ENCODE data around the gene CBLN1. TPM values are rescaled to one million over a fixed set of nuclear protein-coding genes. Genes with fewer than 3 reads are reported as not detected.

The CBLN1 gene
- total RNA-seq, 1 experiment from 2014 or later, result 5.6 TPM

DNA sequence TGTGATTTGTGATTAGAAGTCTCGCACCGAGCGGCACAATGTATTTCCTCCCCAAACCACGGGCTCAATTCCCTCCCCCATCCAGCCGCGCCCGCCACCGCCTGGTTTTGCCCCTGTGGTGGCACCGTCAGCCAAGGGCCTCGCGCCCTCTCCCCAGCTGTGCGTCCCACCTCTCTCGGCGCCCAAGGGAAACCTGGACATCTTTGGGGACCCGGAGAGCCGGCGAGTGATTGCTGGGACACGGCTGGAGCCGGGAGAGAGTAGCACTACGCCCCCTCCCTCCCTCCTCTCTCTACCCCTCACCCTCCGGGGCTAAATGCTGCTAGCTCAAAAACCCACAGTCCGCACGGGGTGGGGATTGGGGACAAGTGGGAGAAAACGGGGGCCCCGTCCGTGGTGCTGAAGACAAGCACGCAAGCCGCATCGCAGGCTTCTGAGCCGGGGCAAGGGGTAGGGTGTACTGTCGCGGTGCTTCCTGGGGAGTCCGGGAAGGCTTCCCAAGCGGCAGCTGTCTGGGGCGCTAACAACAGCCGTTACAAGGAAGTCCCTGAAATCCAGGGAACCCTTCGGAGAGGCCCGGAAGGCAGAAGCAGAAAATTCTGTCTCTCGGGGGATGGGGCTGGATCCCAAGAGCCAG, 1.4 kb downstream of the CBLN1 start:
- Histone ChIP-seq H4K8ac (replicated peaks; ENCODE audit: insufficient read length, low read depth, low read length) (no peak overlapping the region), H3K4ac (ENCODE audit: low read depth, low read length) (no peak overlapping the region), H3K4me1 (ENCODE audit: insufficient read depth, low read length) (no peaks in the 10 kb centered on the region), H2BK120ac (ENCODE audit: low read depth, low read length, poor library complexity, severe bottlenecking) (no peak overlapping the region), H3K27ac (ENCODE audit: insufficient read length, low read depth, low read length) (no peak overlapping the region), H3K56ac (ENCODE audit: insufficient read length, low read depth, low read length) (no peak overlapping the region), H2AK5ac (ENCODE audit: insufficient read length, low read length) (no peak overlapping the region), H3K9ac (ENCODE audit: extremely low read depth, insufficient read length, low read length) (no peak overlapping the region), H2BK15ac (ENCODE audit: low read depth, low read length) (no peak overlapping the region), H2BK20ac (ENCODE audit: low read depth, low read length, poor library complexity, severe bottlenecking) (no peak overlapping the region), H3K23me2 (ENCODE audit: insufficient read length, low read depth, low read length, poor library complexity, severe bottlenecking) (peaks cover 26% of the 10 kb centered on the region), H3K14ac (ENCODE audit: insufficient read depth, low read length) (no peak overlapping the region), H4K5ac (ENCODE audit: insufficient read length, low read depth, low read length) (no peak overlapping the region), H2AFZ (ENCODE audit: low read length) (no peak overlapping the region), H3K23ac (ENCODE audit: insufficient read length, low read depth, low read length) (no peak overlapping the region), H3K27me3 (ENCODE audit: insufficient read depth, low read length) (peaks cover 81% of the 10 kb centered on the region), H4K91ac (ENCODE audit: insufficient read length, low read depth, low read length) (no peak overlapping the region), H2BK5ac (ENCODE audit: insufficient read length, low read length) (no peak overlapping the region), H4K20me1 (ENCODE audit: control insufficient read depth, insufficient read depth, insufficient read length) (no peaks in the 10 kb centered on the region), H2BK12ac (ENCODE audit: insufficient read length, low read depth, low read length) (no peak overlapping the region), H3K79me1 (ENCODE audit: insufficient read depth, low read depth, low read length, poor library complexity, severe bottlenecking) (no peaks in the 10 kb centered on the region), H3T11ph (ENCODE audit: low read length) (no peak overlapping the region), H3K79me2 (ENCODE audit: insufficient read depth, low read length) (no peaks in the 10 kb centered on the region), H3K9me3 (ENCODE audit: control insufficient read depth, low read depth, low read length) (no peaks in the 10 kb centered on the region), H3K18ac (ENCODE audit: insufficient read length, low read depth, low read length) (no peak overlapping the region), H3K4me2 (ENCODE audit: insufficient read depth, insufficient read length, low read length) (peak overlapping the region; percentile 49)
- H3K27me3 Mint-ChIP-seq (ENCODE audit: low read depth), result peaks cover 93% of the 10 kb centered on the region
- no CpG with 5 or more reads among the region's 39 CpGs for WGBS (ENCODE audit: extremely low coverage, insufficient read length, low lambda C conversion rate)
- H3K27ac Mint-ChIP-seq, result no peak overlapping the region
- TF ChIP-seq, protein P1, sequence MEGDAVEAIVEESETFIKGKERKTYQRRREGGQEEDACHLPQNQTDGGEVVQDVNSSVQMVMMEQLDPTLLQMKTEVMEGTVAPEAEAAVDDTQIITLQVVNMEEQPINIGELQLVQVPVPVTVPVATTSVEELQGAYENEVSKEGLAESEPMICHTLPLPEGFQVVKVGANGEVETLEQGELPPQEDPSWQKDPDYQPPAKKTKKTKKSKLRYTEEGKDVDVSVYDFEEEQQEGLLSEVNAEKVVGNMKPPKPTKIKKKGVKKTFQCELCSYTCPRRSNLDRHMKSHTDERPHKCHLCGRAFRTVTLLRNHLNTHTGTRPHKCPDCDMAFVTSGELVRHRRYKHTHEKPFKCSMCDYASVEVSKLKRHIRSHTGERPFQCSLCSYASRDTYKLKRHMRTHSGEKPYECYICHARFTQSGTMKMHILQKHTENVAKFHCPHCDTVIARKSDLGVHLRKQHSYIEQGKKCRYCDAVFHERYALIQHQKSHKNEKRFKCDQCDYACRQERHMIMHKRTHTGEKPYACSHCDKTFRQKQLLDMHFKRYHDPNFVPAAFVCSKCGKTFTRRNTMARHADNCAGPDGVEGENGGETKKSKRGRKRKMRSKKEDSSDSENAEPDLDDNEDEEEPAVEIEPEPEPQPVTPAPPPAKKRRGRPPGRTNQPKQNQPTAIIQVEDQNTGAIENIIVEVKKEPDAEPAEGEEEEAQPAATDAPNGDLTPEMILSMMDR (conservative IDR thresholded peaks at IDR 0.05), result no peak
- peak; percentile 78 for DNase-seq
- H3K36me3 Mint-ChIP-seq (ENCODE audit: insufficient read depth in 1 of 3, low read depth in 3 of 3), result no peaks in the 10 kb centered on the region; a peak in 2 of 7 replicates
- peaks cover 0 to 6% of the 10 kb centered on the region in 2 experiments; a peak in 2 of 5 replicates for H3K9me3 Mint-ChIP-seq
- H3K4me3 Mint-ChIP-seq, result peak overlapping the region; percentile 61 to 83
- H3K4me1 Mint-ChIP-seq, result peaks cover 41 to 71% of the 10 kb centered on the region in 2 experiments

Measured in H9 (cell line).